Osteocyte (in vitro differentiated cells): ENCODE results near the gene SAMD4A. TPM values are rescaled to one million over a fixed set of nuclear protein-coding genes. Genes with fewer than 3 reads are reported as not detected.

Experiments
- DNase-seq: peaks from one replicate; pipeline ENCODE4 v3.0.0; 2021; ENCODE audit warnings: mixed read lengths; ENCODE audit not compliant: unreplicated experiment; ENCODE audit errors: extremely low spot score
- H3K27ac Mint-ChIP-seq: one replicate; pipeline ENCODE4 v1.8.0; 2021; ENCODE audit warnings: mild to moderate bottlenecking, mixed read lengths; ENCODE audit not compliant: unreplicated experiment
- H3K27me3 Mint-ChIP-seq: one replicate; pipeline ENCODE4 v1.8.0; 2021; ENCODE audit warnings: mixed read lengths; ENCODE audit not compliant: unreplicated experiment
- H3K36me3 Mint-ChIP-seq: one replicate; pipeline ENCODE4 v1.8.0; 2021; ENCODE audit warnings: mixed read lengths; ENCODE audit not compliant: unreplicated experiment
- H3K4me1 Mint-ChIP-seq: one replicate; pipeline ENCODE4 v1.8.0; 2021; ENCODE audit warnings: mixed read lengths; ENCODE audit not compliant: unreplicated experiment
- H3K4me3 Mint-ChIP-seq: one replicate; pipeline ENCODE4 v1.8.0; 2021; ENCODE audit warnings: mild to moderate bottlenecking, moderate library complexity, mixed read lengths; ENCODE audit not compliant: unreplicated experiment
- H3K9me3 Mint-ChIP-seq: one replicate; pipeline ENCODE4 v1.8.0; 2021; ENCODE audit warnings: mixed read lengths; ENCODE audit not compliant: unreplicated experiment
- total RNA-seq: library from RNA; stranded (reverse); gene quantifications from 2 replicates; pipeline ENCODE4 v1.2.1, GENCODE V29; 2021
- TF ChIP-seq, protein P1 (sequence below): fragments of 200-600 bp; sonication (generic); IDR thresholded peaks from 2 replicates; pipeline ENCODE4 v1.5.0; 2021; ENCODE audit warnings: antibody characterized with exemption, mild to moderate bottlenecking, moderate library complexity

SAMD4A gene
- total RNA-seq, 1 donor from 2014 or later: 39.1 TPM

GRCh38 chr14:54594537-54594936, 27.6 kb downstream of the SAMD4A start:
- H3K4me1 Mint-ChIP-seq: peaks cover 64% of the 10 kb centered on the region
- no peak overlapping the region for H3K4me3 Mint-ChIP-seq
- no peaks in the 10 kb centered on the region for H3K9me3 Mint-ChIP-seq
- no peak for DNase-seq
- H3K27me3 Mint-ChIP-seq: no peaks in the 10 kb centered on the region
- no peak overlapping the region for H3K27ac Mint-ChIP-seq
- H3K36me3 Mint-ChIP-seq: no peaks in the 10 kb centered on the region
- TF ChIP-seq, protein P1, sequence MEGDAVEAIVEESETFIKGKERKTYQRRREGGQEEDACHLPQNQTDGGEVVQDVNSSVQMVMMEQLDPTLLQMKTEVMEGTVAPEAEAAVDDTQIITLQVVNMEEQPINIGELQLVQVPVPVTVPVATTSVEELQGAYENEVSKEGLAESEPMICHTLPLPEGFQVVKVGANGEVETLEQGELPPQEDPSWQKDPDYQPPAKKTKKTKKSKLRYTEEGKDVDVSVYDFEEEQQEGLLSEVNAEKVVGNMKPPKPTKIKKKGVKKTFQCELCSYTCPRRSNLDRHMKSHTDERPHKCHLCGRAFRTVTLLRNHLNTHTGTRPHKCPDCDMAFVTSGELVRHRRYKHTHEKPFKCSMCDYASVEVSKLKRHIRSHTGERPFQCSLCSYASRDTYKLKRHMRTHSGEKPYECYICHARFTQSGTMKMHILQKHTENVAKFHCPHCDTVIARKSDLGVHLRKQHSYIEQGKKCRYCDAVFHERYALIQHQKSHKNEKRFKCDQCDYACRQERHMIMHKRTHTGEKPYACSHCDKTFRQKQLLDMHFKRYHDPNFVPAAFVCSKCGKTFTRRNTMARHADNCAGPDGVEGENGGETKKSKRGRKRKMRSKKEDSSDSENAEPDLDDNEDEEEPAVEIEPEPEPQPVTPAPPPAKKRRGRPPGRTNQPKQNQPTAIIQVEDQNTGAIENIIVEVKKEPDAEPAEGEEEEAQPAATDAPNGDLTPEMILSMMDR: no peak

- Mint-ChIP-seq H3K9me3 (no peaks in the 10 kb centered on the region), H3K36me3 (no peaks in the 10 kb centered on the region), H3K27me3 (no peaks in the 10 kb centered on the region), H3K4me3 (no peak overlapping the region), H3K4me1 (peaks cover 42% of the 10 kb centered on the region), H3K27ac (peak overlapping the region; percentile 56)
- no peak for DNase-seq
- TF ChIP-seq, protein P1: no peak
Observed at GRCh38 chr14:54597795-54598443, 31.0 kb downstream of the SAMD4A start.

GRCh38 chr14:54599966-54600716, 33.2 kb downstream of the SAMD4A start:
- H3K4me3 Mint-ChIP-seq: no peak overlapping the region
- no peaks in the 10 kb centered on the region for H3K27me3 Mint-ChIP-seq
- DNase-seq: no peak
- H3K27ac Mint-ChIP-seq: peak overlapping the region; percentile 67
- no peaks in the 10 kb centered on the region for H3K9me3 Mint-ChIP-seq
- peaks cover 29% of the 10 kb centered on the region for H3K4me1 Mint-ChIP-seq
- H3K36me3 Mint-ChIP-seq: peaks cover 3% of the 10 kb centered on the region
- TF ChIP-seq, protein P1: no peak

DNA sequence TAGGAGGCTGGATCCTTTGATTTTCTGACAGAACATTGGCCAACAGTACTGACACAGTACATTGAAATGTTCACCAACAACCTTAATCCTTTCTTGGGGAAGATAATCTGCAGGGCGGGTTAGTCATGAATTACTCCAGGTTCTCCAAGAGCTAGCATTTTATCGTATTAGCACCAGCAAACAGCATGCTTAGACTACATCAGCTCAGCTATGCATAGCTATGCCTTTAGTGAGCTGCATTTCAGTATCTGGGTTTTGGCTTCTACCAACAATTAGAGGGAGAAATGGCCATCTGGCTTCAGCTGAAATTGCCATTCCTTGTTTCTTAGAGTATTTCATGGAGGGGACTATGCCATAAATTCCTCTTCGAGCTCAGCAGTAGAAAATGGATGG, 33.8 kb downstream of the SAMD4A start:
- Mint-ChIP-seq H3K36me3 (peaks cover 3% of the 10 kb centered on the region), H3K27ac (no peak overlapping the region), H3K27me3 (no peaks in the 10 kb centered on the region), H3K4me1 (peaks cover 32% of the 10 kb centered on the region), H3K9me3 (no peaks in the 10 kb centered on the region), H3K4me3 (no peak overlapping the region)
- TF ChIP-seq, protein P1: no peak
- DNase-seq: no peak

GRCh38 chr14:54603362-54603761, 36.4 kb downstream of the SAMD4A start:
- Mint-ChIP-seq H3K4me3 (no peak overlapping the region), H3K4me1 (peaks cover 38% of the 10 kb centered on the region), H3K36me3 (peaks cover 7% of the 10 kb centered on the region), H3K27ac (no peak overlapping the region), H3K27me3 (no peaks in the 10 kb centered on the region), H3K9me3 (no peaks in the 10 kb centered on the region)
- no peak for DNase-seq
- TF ChIP-seq, protein P1: no peak
